K562 (cell line): ENCODE data around the gene PDE4D. TPM values are rescaled to one million over a fixed set of nuclear protein-coding genes. Genes with fewer than 3 reads are reported as not detected.
A peak's percentile ranks its signal among the peaks of the same experiment; 100 is the strongest.

Source experiments
- ATAC-seq: fragments of 200-7000 bp; cut with Tn5 transposase; 3 replicates; pipeline ENCODE4 v1.9.1; 2020; ENCODE audit warnings: moderate library complexity
- BruUV-seq: library from RNA; stranded (reverse); fragments of 400-500 nt; replicated peaks from 2 replicates; lab custom pipeline; 2021; lab: Mats Ljungman, UMichigan
- CTCF ChIA-PET: fragments of 300-600 bp; formaldehyde crosslinking; extraction: SDS; loops from one replicate; lab custom pipeline; 2021; ENCODE audit warnings: low intra/inter-chr PET ratio; lab: Yijun Ruan, JAX
- POLR2A ChIA-PET: fragments of 300-600, 350-650 bp; sonication (Branson Sonifier 250); formaldehyde crosslinking; extraction: SDS; loops from one replicate; lab custom pipeline; 2021; ENCODE audit warnings: antibody characterized with exemption, inconsistent platforms; lab: Yijun Ruan, JAX
- DNase-seq, 4 experiments: peaks; one replicate each; pipeline versions ENCODE4 v3.0.0 to v3.0.0-alpha.2; 2011 to 2018; ENCODE audit warnings: low spot score in 3 of 4, mixed read lengths in 3 of 4; ENCODE audit errors: extremely low read depth in 1 of 4
- FAIRE-seq: peaks from 2 replicates; lab custom pipeline; 2011; peaks lifted over from hg19 to GRCh38; lab: Jason Lieb, UNC
- H2AFZ ChIP-seq: 2 replicates; pipeline ENCODE4 v1.6.0; 2011; ENCODE audit warnings: low read depth, low read length, control low read depth, inconsistent platforms
- H3K27ac ChIP-seq: fragments of 200-600 bp; 3 replicates; pipeline ENCODE4 v1.8.0; 2011; ENCODE audit warnings: low read depth, mild to moderate bottlenecking, control low read depth, inconsistent platforms, low read length, moderate library complexity, mixed read lengths; ENCODE audit errors: extremely low read depth
- H3K27me3 ChIP-seq, 2 experiments: fragments of 300-600 bp in 1 of 2; 2 replicates in 1 of 2; 3 replicates in 1 of 2; pipeline versions ENCODE4 v1.6.0 to v1.8.0; 2011; ENCODE audit warnings: inconsistent platforms in 2 of 2, low read length in 2 of 2, mild to moderate bottlenecking in 1 of 2, mixed read lengths in 1 of 2, moderate library complexity in 1 of 2; ENCODE audit not compliant: control insufficient read depth in 2 of 2, insufficient read depth in 2 of 2
- H3K36me3 ChIP-seq: fragments of 300-600 bp; 3 replicates; pipeline ENCODE4 v1.8.0; 2011; ENCODE audit warnings: mild to moderate bottlenecking, low read length, inconsistent platforms; ENCODE audit not compliant: control insufficient read depth, insufficient read depth
- H3K4me1 ChIP-seq, 2 experiments: fragments of 200-600 bp in 1 of 2; replicated peaks in 1 of 2; 2 replicates in 1 of 2; 3 replicates in 1 of 2; pipeline versions ENCODE4 v1.5.1 to v1.8.0; 2011; ENCODE audit warnings: inconsistent platforms in 2 of 2, low read length in 2 of 2, mild to moderate bottlenecking in 1 of 2, mixed read lengths in 1 of 2, moderate library complexity in 1 of 2; ENCODE audit not compliant: control insufficient read depth in 2 of 2, insufficient read depth in 2 of 2
- H3K4me2 ChIP-seq: 2 replicates; pipeline ENCODE4 v1.6.1; 2011; ENCODE audit warnings: low read length, control low read depth, inconsistent platforms, mixed read lengths; ENCODE audit not compliant: insufficient read depth
- H3K4me3 ChIP-seq: fragments of 200-600 bp; sonication (generic), shearing (Covaris generic); 2 replicates; pipeline ENCODE4 v1.5.1; 2016; ENCODE audit warnings: control low read depth, inconsistent platforms
- H3K79me2 ChIP-seq: fragments of 200-600 bp; 3 replicates; pipeline ENCODE4 v1.8.0; 2011; ENCODE audit warnings: low read length, inconsistent platforms; ENCODE audit not compliant: control insufficient read depth, insufficient read depth
- H3K9ac ChIP-seq, 2 experiments: 2 replicates each; pipeline versions ENCODE4 v1.6.0 to v1.6.1; 2011; ENCODE audit warnings: low read depth in 2 of 2, low read length in 2 of 2, control low read depth in 1 of 2, inconsistent platforms in 1 of 2, mild to moderate bottlenecking in 1 of 2, mixed read lengths in 1 of 2; ENCODE audit not compliant: insufficient read depth in 1 of 2
- H3K9me1 ChIP-seq: one replicate; pipeline ENCODE4 v1.6.0; 2011; ENCODE audit warnings: inconsistent platforms, mild to moderate bottlenecking, low read length, moderate library complexity; ENCODE audit not compliant: control insufficient read depth, insufficient read depth
- H3K9me3 ChIP-seq: replicated peaks from 2 replicates; pipeline ENCODE4 v1.5.1; 2011; ENCODE audit warnings: low read depth, low read length, inconsistent platforms; ENCODE audit not compliant: control insufficient read depth, insufficient read depth
- H4K20me1 ChIP-seq: replicated peaks from 2 replicates; pipeline ENCODE4 v1.6.1; 2011; ENCODE audit warnings: low read length, inconsistent platforms, mixed read lengths; ENCODE audit not compliant: control insufficient read depth, insufficient read depth
- BMI1 ChIP-seq: fragments of 150-350 bp; IDR thresholded peaks from 2 replicates; pipeline ENCODE4 v1.6.1; 2014; ENCODE audit warnings: low read length
- CEBPG ChIP-seq, 3 experiments: fragments of 200-800 bp in 1 of 3; sonication (Bioruptor generic) in 1 of 3; sonication (generic) in 1 of 3; formaldehyde crosslinking in 1 of 3; IDR thresholded peaks in 2 of 3; conservative IDR thresholded peaks in 1 of 3; 2 replicates each; pipeline versions ENCODE4 v1.6.1 to v1.8.0; 2016 to 2022; ENCODE audit warnings: missing compliant biosample characterization in 2 of 3, missing genetic modification characterization in 2 of 3, mild to moderate bottlenecking in 1 of 3, missing genetic modification reagents in 1 of 3
- ELF1 ChIP-seq: fragments of 200-800 bp; sonication (Bioruptor generic); IDR thresholded peaks from 2 replicates; pipeline ENCODE4 v1.6.1; 2016; ENCODE audit warnings: missing genetic modification characterization, missing compliant biosample characterization
- JUND ChIP-seq, 2 experiments: IDR thresholded peaks; 2 replicates in 1 of 2; 3 replicates in 1 of 2; pipeline ENCODE4 v1.6.1; 2011; ENCODE audit warnings: borderline replicate concordance in 2 of 2, low read depth in 2 of 2, low read length in 2 of 2, improper control_type of control experiment in 1 of 2, missing biosample characterization in 1 of 2, missing genetic modification characterization in 1 of 2, missing genetic modification reagents in 1 of 2
- KAT2B ChIP-seq: IDR thresholded peaks from one replicate; pipeline ENCODE4 v1.6.1; 2012; ENCODE audit warnings: low read depth, mild to moderate bottlenecking, control low read depth, inconsistent platforms, low read length, moderate library complexity
- RFX7 ChIP-seq: fragments of 250-450 bp; sonication (Bioruptor Pico); IDR thresholded peaks from 2 replicates; pipeline ENCODE4 v1.5.1; 2021; ENCODE audit warnings: mild to moderate bottlenecking
- TCF7L2 ChIP-seq: fragments of 150-350 bp; IDR thresholded peaks from 2 replicates; pipeline ENCODE4 v1.6.1; 2016; ENCODE audit warnings: low read depth, mild to moderate bottlenecking, low read length, moderate library complexity
- WGBS: fragments of 100-300 bp; shearing (Covaris generic); methylation state at CpG from one replicate; pipeline ENCODE4 v1.1.6; 2016; ENCODE audit warnings: low coverage, mixed read lengths; ENCODE audit not compliant: insufficient coverage; ENCODE audit errors: missing lambda C conversion rate; 5-methylcytosine and 5-hydroxymethylcytosine counted together
- in situ Hi-C: fragments of 300-500 bp; cut with MboI; formaldehyde crosslinking; loops from 4 replicates; pipeline ENCODE4 v1.15.0; 2018; ENCODE audit warnings: inconsistent platforms, mixed read lengths
- intact Hi-C: fragments of 100-400 bp; cut with micrococcal nuclease; formaldehyde crosslinking; loops from 2 replicates; pipeline ENCODE4 v1.14.2; 2022
- polyA plus RNA-seq, 8 experiments: library from polyadenylated mRNA; depleted of rRNA in 4 of 8; stranded (reverse) in 5 of 8; unstranded in 3 of 8; fragments of >200 nt; fragmentation: Nextera tagmentation in 2 of 8; fragmentation: Illumina TruSeq in 1 of 8; extraction: Ambion mirVana in 2 of 8; extraction: Trizol in 1 of 8; gene quantifications; 2 replicates each; pipeline versions ENCODE4 v1.2.1 to v1.2.3, GENCODE V29; 2011 to 2014; ENCODE audit warnings: inconsistent platforms in 1 of 8, missing spikeins in 1 of 8
- total RNA-seq, 7 experiments: library from RNA; depleted of rRNA in 6 of 7; stranded (reverse); fragments of >200 nt in 6 of 7; fragmentation: Illumina TruSeq in 2 of 7; extraction: Trizol in 2 of 7; gene quantifications; 2 replicates each; pipeline versions ENCODE4 v1.2.1 to v1.2.3, GENCODE V29; 2011 to 2021; ENCODE audit warnings: low replicate concordance in 1 of 7
- TF ChIP-seq, protein P1 (sequence below), 2 experiments: fragments of 450-650 bp; formaldehyde crosslinking in 1 of 2; IDR thresholded peaks; 2 replicates each; pipeline versions ENCODE4 v1.4.0 to v1.6.1; 2014 to 2020; ENCODE audit warnings: mild to moderate bottlenecking in 2 of 2, borderline replicate concordance in 1 of 2, low read depth in 1 of 2
- TF ChIP-seq, protein P2 (sequence below): sonication (generic); formaldehyde crosslinking; IDR thresholded peaks from 2 replicates; pipeline ENCODE4 v1.8.1; 2023; ENCODE audit warnings: mild to moderate bottlenecking, missing genetic modification reagents, moderate library complexity

The PDE4D gene
- total and polyA plus RNA-seq, 9 of the 15 experiments (the other 6 are each of a cell fraction or from before 2014, with no cell fraction given), result 0.04 to 0.46 (median 0.13) TPM

DNA sequence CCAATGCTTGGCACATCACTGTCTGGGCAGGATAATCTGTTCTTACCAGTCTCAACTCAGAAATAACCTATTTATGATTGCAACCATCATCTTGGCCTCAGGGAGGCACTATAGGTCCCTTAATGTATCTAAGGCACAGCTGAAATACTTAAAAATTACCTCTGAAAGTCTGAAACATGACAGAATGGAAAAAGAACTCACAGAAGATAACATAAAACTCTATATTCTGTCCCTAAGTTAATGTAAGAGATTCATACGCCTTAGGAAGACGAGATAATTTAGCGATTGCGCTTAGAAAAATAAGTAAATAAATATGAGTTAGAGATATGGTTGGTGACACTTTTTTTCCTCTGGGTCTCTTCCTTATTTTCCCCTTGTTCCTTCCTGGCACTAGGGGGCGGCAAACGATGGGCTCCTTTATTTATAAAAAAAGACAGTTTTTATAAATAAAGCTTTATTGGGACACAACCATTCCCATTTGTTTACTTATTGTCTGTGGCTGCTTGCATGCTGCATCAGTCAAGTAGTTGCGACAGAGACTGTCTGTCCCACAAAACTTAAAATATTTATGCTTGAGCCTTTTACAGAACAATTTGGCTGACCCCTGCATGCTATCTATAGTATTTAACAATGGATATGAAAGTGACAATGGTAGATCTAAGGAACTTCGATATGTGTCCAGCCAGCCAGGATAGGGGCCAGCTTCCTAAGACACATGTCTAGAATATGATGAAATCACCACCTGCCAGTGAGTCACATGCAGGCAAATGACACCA lies 79.6 kb downstream of the PDE4D start:
- H3K4me2 ChIP-seq, result no peak overlapping the region
- no peaks in the 10 kb centered on the region for H3K27me3 ChIP-seq
- TF ChIP-seq, protein P1, sequence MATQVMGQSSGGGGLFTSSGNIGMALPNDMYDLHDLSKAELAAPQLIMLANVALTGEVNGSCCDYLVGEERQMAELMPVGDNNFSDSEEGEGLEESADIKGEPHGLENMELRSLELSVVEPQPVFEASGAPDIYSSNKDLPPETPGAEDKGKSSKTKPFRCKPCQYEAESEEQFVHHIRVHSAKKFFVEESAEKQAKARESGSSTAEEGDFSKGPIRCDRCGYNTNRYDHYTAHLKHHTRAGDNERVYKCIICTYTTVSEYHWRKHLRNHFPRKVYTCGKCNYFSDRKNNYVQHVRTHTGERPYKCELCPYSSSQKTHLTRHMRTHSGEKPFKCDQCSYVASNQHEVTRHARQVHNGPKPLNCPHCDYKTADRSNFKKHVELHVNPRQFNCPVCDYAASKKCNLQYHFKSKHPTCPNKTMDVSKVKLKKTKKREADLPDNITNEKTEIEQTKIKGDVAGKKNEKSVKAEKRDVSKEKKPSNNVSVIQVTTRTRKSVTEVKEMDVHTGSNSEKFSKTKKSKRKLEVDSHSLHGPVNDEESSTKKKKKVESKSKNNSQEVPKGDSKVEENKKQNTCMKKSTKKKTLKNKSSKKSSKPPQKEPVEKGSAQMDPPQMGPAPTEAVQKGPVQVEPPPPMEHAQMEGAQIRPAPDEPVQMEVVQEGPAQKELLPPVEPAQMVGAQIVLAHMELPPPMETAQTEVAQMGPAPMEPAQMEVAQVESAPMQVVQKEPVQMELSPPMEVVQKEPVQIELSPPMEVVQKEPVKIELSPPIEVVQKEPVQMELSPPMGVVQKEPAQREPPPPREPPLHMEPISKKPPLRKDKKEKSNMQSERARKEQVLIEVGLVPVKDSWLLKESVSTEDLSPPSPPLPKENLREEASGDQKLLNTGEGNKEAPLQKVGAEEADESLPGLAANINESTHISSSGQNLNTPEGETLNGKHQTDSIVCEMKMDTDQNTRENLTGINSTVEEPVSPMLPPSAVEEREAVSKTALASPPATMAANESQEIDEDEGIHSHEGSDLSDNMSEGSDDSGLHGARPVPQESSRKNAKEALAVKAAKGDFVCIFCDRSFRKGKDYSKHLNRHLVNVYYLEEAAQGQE (IDR thresholded peaks at IDR 0.05; ENCODE audit: borderline replicate concordance), result peak; percentile 51; the same call in 1 of the 2 replicates
- TF ChIP-seq, protein P1 (CRISPR knock-in tag; IDR thresholded peaks at IDR 0.05; ENCODE audit: low read depth), result no peak
- no peak for TF ChIP-seq RFX7 (CRISPR knock-in tag)
- TF ChIP-seq CEBPG (CRISPR knock-in tag; IDR thresholded peaks at IDR 0.05), result no peak
- peak in 1 of 2 experiments; percentile 68; a peak in 2 of 4 replicates for TF ChIP-seq CEBPG (tag; conservative IDR thresholded peaks at IDR 0.05 in 1 of 2, IDR thresholded peaks at IDR 0.05 in 1 of 2)
- no peak for TF ChIP-seq TCF7L2
- 0 out of 2 replicates have a peak, but pooled peaks have one; percentile 34 for TF ChIP-seq ELF1 (tag)
- TF ChIP-seq JUND (IDR thresholded peaks at IDR 0.05; ENCODE audit: borderline replicate concordance, low read depth, low read length), result no peak
- peak; percentile 56; the same call in 2 of the 3 replicates for TF ChIP-seq JUND (tag; IDR thresholded peaks at IDR 0.05; ENCODE audit: borderline replicate concordance, low read depth, low read length)
- no peak for TF ChIP-seq BMI1
- TF ChIP-seq, protein P2, sequence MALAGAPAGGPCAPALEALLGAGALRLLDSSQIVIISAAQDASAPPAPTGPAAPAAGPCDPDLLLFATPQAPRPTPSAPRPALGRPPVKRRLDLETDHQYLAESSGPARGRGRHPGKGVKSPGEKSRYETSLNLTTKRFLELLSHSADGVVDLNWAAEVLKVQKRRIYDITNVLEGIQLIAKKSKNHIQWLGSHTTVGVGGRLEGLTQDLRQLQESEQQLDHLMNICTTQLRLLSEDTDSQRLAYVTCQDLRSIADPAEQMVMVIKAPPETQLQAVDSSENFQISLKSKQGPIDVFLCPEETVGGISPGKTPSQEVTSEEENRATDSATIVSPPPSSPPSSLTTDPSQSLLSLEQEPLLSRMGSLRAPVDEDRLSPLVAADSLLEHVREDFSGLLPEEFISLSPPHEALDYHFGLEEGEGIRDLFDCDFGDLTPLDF, result no peak
- no peak for TF ChIP-seq KAT2B

More for the DNA sequence above, 79.6 kb downstream of the PDE4D start:
- FAIRE-seq (peak; percentile 86), ATAC-seq (peak; percentile 83), DNase-seq (peak; percentile 32 to 61 (median 40))
- H3K9me1 ChIP-seq, result no peaks in the 10 kb centered on the region
- H3K36me3 ChIP-seq, result no peaks in the 10 kb centered on the region
- no peaks in the 10 kb centered on the region for H3K4me1 ChIP-seq
- H3K27ac ChIP-seq, result no peak overlapping the region
- CTCF ChIA-PET, result interaction anchor here (0.8 to 1.5 kb wide), 6 partner anchors 568 to 1147 kb away, joined by 3 to 8 read pairs (median 3); no protein-coding TSS in a partner anchor
- no peak overlapping the region for H3K4me3 ChIP-seq
- BruUV-seq, result no TSS peak
- intact Hi-C loops (loop anchor here (2.0 to 10.0 kb wide), 4 partner anchors 351 to 855 kb away; no protein-coding TSS in a partner anchor), in situ Hi-C loops (loop anchor here (10.0 to 25.0 kb wide), 3 partner anchors 861 to 1421 kb away; no protein-coding TSS in a partner anchor)
- no peaks in the 10 kb centered on the region for H4K20me1 ChIP-seq
- no peak overlapping the region for H3K9ac ChIP-seq
- H2AFZ ChIP-seq, result peak overlapping the region; percentile 53; the same call in 1 of the 2 replicates
- no peaks in the 10 kb centered on the region for H3K79me2 ChIP-seq
- WGBS, result under 1% methylated on average over 8 of the region's 8 CpGs
- POLR2A ChIA-PET, result interaction anchor here (0.5 kb wide), 1 partner anchor 9 kb away, joined by 4 read pairs; no protein-coding TSS in a partner anchor
- H3K9me3 ChIP-seq, result no peaks in the 10 kb centered on the region
